ENCODE measurements around the gene CRYGS. TPM values are rescaled to one million over a fixed set of nuclear protein-coding genes. Genes with fewer than 3 reads are reported as not detected.
A peak's percentile ranks its signal among the peaks of the same experiment; 100 is the strongest.
"Not testable (repeated sequence)": the region's sequence is repeated elsewhere in the genome, so short reads cannot be mapped to it uniquely, and the experiment has no call there.

The CRYGS gene
- total RNA-seq, 2 donors from 2014 or later = 4.5 to 5.7 TPM

DNA sequence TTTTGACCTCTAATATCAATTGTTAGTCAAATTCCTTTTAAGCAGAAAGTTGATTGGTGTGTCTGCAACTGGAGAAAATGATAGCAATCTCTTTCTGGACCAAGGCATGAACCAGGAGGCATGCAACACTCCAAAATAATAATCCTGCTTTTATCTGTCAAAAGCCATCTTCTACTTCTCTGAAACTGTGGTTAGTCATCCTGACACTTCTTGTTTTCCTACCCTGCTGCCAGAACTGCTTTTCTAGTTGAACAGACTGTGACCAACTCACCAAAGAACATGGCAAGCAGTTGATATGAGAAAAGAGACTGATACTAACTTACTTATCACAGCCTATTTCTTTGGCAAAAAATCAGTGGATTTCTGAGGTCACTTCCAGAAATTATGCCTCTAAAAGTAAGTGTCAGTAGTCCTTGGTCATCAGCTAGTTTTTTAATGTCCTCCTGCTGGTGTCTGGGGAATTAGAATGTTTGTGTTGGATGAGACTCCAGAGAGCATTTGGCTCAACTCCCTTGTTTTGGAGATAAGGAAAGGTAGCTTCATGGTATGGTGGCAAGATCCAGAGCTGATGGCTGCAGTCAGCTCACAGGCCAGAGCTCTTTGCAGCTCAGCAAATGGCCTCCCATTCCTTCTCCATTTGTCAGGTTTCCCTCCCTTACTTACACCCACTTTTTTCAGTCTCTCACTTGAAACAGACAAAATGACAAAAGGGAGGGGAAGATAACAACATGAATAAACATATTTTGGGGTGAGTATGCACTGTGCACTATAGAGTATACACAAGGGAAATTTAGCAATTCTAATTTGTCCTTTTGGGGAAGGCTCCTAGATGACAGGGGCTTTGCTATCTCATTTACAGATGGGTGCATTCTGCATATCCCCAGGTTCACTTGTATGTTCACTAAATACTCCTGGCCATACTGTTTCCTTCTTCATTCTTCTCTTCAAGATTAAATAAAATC lies 7.0 kb downstream of the CRYGS start:
- Mint-ChIP-seq H3K4me1 (ENCODE audit: low read depth in 2 of 2) (peaks cover 22 to 25% of the 10 kb centered on the region in 2 donors), H3K4me3 (no peak overlapping the region), H3K9me3 (no peaks in the 10 kb centered on the region), H3K36me3 (no peaks in the 10 kb centered on the region), H3K27ac (peak overlapping the region in 1 of 2 donors; percentile 63), H3K27me3 (no peaks in the 10 kb centered on the region)
- ATAC-seq = no peak
- no peak for DNase-seq (ENCODE audit: low spot score)

DNA sequence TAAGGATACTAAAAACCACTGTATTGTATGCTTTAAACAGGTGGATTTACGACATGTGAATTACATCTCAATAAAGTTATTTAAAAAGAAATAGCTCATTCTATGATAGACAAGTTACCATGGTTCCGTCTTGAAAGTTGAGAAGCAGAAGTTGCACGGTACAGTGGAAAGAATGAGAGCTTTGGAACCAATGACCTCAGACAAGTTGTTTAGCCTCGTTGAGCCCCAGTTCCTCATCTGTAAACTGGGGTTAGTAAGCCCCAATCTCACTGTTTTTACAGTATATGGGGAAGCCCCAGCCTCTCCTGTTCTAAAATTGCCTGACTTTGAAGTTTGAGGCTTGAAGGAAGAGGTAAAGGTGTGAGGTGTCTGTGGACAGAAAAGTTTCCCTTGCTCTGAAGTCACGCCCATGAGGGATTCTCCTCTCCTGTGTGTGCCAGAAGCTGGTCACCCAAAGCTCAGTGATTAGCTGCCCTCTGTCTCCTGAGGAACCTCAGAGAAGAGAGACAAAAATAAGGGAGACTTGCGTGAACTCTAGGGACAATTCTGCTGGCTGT lies 10.0 kb downstream of the CRYGS start:
- Mint-ChIP-seq H3K9me3 (no peaks in the 10 kb centered on the region), H3K4me3 (peak overlapping the region; percentile 61), H3K27ac (peak overlapping the region; percentile 56 to 75), H3K27me3 (no peaks in the 10 kb centered on the region), H3K4me1 (ENCODE audit: low read depth in 2 of 2) (peaks cover 14 to 18% of the 10 kb centered on the region in 2 donors), H3K36me3 (no peaks in the 10 kb centered on the region)
- DNase-seq (ENCODE audit: low spot score) = no peak
- peak; percentile 76 to 79 for ATAC-seq

DNA sequence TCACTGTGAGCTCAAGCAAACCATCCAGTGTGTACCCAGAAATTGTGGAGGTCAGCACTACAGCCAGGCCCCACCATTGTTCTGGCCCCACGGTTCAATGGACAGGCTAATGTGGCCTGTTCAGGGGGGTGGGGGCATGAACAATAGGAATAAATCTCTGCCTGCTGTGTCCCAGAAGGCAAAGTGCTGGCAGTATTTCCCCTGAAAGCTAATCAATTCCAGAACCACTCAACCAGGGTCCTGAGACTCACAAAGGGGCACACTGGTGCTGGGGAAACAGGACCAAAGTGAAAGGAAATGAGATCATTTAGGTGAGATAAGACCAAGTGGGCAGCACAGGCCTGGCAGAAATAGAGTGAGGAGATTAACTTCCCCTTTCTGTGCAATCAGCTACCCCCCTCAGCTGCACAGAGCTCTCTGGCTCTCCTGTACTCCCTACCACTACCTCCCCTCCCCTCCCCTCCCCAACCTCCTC lies 11.5 kb downstream of the CRYGS start:
- ATAC-seq (peak in 1 of 2 donors; percentile 19), DNase-seq (ENCODE audit: low spot score) (no peak)
- H3K27me3 Mint-ChIP-seq = no peaks in the 10 kb centered on the region
- H3K36me3 Mint-ChIP-seq = no peaks in the 10 kb centered on the region
- H3K27ac Mint-ChIP-seq = no peak overlapping the region
- H3K9me3 Mint-ChIP-seq = no peaks in the 10 kb centered on the region
- no peak overlapping the region for H3K4me3 Mint-ChIP-seq
- H3K4me1 Mint-ChIP-seq (ENCODE audit: low read depth in 2 of 2) = peaks cover 18 to 24% of the 10 kb centered on the region in 2 donors

DNA sequence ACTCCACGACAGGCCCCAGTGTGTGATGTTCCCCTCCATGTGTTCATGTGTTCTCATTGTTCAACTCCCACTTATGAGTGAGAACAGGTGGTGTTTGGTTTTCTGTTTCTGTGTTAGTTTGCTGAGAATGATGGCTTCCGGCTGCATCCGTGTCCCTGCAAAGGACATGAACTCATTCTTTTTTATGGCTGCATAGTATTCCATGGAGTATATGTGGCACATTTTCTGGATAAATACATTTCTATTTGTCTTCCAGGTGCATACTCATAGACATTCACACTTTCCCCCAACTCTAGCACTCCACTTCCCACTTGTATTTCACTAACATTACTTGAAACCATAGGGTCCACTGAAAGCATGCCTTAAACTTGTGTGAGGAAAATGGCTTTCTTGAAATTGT lies 12.5 kb downstream of the CRYGS start:
- not testable (repeated sequence) for ATAC-seq; H3K27me3 Mint-ChIP-seq; H3K9me3 Mint-ChIP-seq; DNase-seq (ENCODE audit: low spot score); H3K4me3 Mint-ChIP-seq; H3K27ac Mint-ChIP-seq; H3K36me3 Mint-ChIP-seq
- H3K4me1 Mint-ChIP-seq (ENCODE audit: low read depth in 2 of 2) = peaks cover 18 to 24% of the 10 kb centered on the region in 2 donors

DNA sequence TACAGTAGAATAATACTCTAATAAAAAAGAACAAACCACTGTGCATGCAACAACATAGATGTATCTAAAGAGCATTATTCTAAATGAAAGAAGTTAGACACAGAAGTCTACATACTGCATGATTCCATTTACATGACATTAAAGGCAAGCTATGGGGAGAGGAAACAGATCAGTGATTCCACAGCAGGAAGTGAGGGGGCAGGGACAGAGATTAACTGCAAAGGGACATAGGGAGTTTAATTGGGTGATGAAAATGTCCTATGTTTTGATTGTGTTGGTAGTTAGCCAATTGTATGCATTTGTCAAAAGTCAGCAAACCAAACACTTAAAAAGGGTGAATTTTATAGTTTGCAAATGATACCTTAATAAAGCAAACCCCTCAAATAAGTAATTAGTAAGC lies 13.8 kb downstream of the CRYGS start:
- ATAC-seq (no peak), DNase-seq (ENCODE audit: low spot score) (no peak)
- H3K9me3 Mint-ChIP-seq = no peaks in the 10 kb centered on the region
- no peak overlapping the region for H3K27ac Mint-ChIP-seq
- H3K27me3 Mint-ChIP-seq = no peaks in the 10 kb centered on the region
- H3K4me1 Mint-ChIP-seq (ENCODE audit: low read depth in 2 of 2) = peaks cover 18 to 24% of the 10 kb centered on the region in 2 donors
- H3K36me3 Mint-ChIP-seq = no peaks in the 10 kb centered on the region
- no peak overlapping the region for H3K4me3 Mint-ChIP-seq

DNA sequence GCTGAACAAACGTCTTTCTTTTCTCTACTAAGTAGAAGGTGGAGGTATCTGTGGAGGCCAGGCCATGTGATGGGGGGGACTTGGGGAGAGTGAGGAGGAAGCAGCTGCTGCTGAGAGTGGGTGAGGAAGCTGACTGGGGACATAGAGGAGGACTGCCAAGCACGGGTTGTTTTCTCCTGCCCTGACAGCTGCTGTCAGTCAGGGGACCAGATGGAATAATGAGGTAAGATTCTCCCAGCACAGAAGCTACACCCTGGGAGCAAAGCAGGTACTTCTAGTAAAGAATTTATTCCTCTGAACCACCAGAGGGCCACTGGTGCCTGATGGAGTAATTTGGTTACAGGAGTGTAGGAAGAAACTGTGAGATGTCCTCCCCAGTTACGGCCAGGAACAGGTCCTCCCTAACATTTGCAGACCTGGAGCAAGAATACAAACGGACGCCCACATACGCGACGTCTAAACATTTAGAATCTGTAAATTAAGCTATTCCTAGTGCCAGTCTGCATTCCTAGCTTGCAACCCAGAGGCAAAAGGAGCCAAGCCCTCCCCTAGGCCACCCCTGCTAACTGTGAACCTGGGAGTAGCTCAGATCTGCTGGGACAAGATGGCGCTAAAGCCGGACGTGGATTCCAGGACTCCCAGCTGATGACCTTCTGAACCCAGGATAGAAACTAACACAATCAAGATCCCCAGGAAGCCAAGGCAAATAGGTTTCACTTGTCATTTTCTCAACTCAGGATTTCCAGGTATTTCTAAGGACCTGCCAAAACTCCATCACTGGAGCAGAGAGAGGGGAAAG lies 14.8 kb downstream of the CRYGS start:
- Mint-ChIP-seq H3K27ac (no peak overlapping the region), H3K4me3 (no peak overlapping the region)

DNA sequence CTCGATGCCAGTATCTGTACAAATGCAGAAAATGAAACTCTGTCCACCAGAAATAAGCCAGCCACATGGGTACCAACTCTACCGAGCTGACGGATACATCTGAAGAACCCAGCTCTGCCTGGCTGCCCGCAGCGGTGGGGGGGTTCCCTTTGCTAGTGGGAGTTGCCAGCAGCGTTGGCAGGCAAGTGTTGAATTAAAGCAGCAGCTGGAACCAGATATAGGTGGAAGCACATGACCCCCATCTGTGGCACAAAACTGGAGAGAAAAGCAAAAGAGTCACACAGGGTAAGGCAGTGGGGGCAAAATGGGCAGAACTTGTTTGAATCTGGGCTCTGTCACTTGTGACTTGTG lies 17.9 kb downstream of the CRYGS start:
- Mint-ChIP-seq H3K4me1 (ENCODE audit: low read depth in 2 of 2) (peaks cover 5 to 14% of the 10 kb centered on the region in 2 donors), H3K27ac (no peak overlapping the region), H3K9me3 (no peaks in the 10 kb centered on the region), H3K4me3 (no peak overlapping the region), H3K27me3 (no peaks in the 10 kb centered on the region), H3K36me3 (no peaks in the 10 kb centered on the region)
- ATAC-seq = no peak
- DNase-seq (ENCODE audit: low spot score) = no peak

More for the DNA sequence above, 14.8 kb downstream of the CRYGS start:
- DNase-seq (ENCODE audit: low spot score) (no peak), ATAC-seq (no peak)
- H3K27me3 Mint-ChIP-seq = no peaks in the 10 kb centered on the region
- no peaks in the 10 kb centered on the region for H3K9me3 Mint-ChIP-seq
- no peaks in the 10 kb centered on the region for H3K36me3 Mint-ChIP-seq
- H3K4me1 Mint-ChIP-seq (ENCODE audit: low read depth in 2 of 2) = peaks cover 10 to 15% of the 10 kb centered on the region in 2 donors

DNA sequence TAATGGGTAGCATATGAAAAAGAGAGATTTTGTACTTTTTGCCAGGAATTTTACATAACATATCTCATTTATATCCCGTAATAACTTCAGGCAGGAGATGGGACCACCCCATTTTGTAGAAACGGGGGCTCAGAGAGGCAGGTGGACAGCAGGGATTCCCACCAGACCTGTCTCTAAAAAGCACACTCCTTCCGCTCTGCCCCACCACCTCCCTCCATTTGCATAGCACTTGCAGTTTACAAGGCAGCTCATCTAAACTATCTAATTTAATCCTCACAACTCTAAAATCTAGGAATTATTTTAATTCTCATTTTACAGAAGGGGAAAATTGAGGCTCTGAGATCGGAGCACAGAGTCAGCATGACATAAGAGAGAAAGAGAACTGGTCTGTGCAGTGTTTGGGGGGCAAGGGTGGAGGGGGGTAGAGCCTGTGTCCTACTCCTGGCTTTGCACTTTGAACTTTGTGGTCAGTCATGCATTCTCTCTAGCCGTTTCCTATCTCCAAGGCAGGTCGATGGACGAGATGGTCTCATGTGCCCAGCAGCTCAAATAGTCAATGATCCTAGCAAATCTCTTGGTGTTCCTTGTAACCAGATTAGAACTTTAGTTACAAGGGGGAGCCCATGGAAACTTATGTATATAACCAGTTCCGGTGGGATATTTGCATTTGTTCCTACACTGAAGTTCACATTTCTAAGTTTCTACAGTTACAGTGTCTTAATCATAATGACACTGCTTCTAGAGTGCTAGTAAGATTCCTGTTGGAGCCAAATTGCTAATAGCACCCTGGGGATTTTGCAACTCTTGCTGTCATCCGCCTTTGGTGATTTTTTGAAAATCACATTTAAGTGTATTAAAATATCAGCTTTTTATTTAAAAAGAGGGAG lies 18.6 kb downstream of the CRYGS start:
- no peaks in the 10 kb centered on the region for H3K27me3 Mint-ChIP-seq

DNA sequence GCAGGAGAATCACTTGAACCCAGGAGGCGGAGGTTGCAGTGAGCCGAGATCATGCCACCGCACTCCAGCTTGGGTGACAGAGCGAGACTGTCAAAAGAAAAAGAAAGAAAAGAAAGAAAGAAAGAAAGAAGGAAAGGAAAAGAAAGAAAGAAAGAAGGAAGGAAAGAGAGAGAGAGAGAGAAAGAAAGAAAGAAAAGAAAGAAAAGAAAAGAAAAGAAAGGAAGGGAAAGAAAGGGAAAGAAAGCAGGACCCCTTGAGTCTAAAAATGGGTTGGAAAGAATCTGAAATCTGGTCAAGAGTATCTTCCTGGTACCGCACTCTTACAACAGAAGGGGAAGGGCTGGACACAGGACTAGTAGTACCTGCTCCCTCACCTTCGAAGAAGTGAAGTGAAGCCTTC lies 19.6 kb downstream of the CRYGS start:
- ATAC-seq (no peak), DNase-seq (ENCODE audit: low spot score) (no peak)
- no peaks in the 10 kb centered on the region for H3K9me3 Mint-ChIP-seq
- H3K4me3 Mint-ChIP-seq = no peak overlapping the region
- no peak overlapping the region for H3K27ac Mint-ChIP-seq
- peaks cover 12 to 20% of the 10 kb centered on the region in 2 donors for H3K4me1 Mint-ChIP-seq (ENCODE audit: low read depth in 2 of 2)
- no peaks in the 10 kb centered on the region for H3K36me3 Mint-ChIP-seq
- no peaks in the 10 kb centered on the region for H3K27me3 Mint-ChIP-seq

More for the DNA sequence above, 18.6 kb downstream of the CRYGS start:
- no peak overlapping the region for H3K27ac Mint-ChIP-seq
- ATAC-seq = no peak
- no peaks in the 10 kb centered on the region for H3K36me3 Mint-ChIP-seq
- H3K9me3 Mint-ChIP-seq = no peaks in the 10 kb centered on the region
- no peak for DNase-seq (ENCODE audit: low spot score)
- H3K4me1 Mint-ChIP-seq (ENCODE audit: low read depth in 2 of 2) = peaks cover 11 to 20% of the 10 kb centered on the region in 2 donors
- H3K4me3 Mint-ChIP-seq = no peak overlapping the region

DNA sequence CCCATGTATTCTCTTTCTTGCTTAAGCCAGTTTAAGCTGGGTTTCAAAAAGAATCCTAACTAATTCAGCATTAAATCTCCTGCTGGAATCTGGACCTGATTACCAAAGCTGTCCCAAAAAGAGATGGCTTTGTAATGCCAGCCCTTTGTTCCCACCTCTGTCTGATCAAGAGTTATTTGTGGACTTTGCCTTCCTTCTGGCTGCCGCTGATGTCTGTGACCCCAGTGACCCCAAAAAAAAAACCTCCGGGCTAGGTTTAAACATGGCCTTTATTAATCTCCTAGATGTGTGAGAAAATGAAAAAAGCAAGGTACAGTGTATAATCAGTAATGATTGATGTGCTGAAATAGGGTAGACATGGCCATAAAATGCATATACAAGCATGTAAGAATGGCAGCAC lies 20.7 kb downstream of the CRYGS start:
- Mint-ChIP-seq H3K27me3 (no peaks in the 10 kb centered on the region), H3K27ac (no peak overlapping the region), H3K4me1 (ENCODE audit: low read depth in 2 of 2) (peaks cover 16 to 24% of the 10 kb centered on the region in 2 donors), H3K4me3 (no peak overlapping the region), H3K9me3 (no peaks in the 10 kb centered on the region), H3K36me3 (no peaks in the 10 kb centered on the region)
- no peak for ATAC-seq
- no peak for DNase-seq (ENCODE audit: low spot score)

DNA sequence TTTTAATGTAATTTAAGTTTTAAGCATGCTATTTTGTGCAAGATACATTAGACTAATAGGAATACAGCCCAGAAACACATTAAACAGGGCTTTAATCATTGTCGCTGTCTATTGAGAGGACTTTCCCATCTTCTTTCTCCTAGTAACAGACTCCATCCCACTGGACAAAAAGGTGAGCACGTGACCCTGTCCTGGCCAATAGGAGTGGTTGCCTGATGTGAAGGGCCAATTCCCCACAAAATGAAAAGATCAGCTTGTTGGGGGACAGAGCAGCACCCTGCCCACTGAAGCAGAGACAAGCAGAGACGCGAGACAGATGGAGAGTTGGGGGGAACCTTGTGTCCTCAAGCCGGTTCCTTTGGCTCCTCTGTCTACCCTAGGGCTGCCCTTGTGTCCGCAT lies 21.2 kb downstream of the CRYGS start:
- H3K4me1 Mint-ChIP-seq (ENCODE audit: low read depth in 2 of 2) = peaks cover 17 to 28% of the 10 kb centered on the region in 2 donors
- no peaks in the 10 kb centered on the region for H3K36me3 Mint-ChIP-seq
- H3K27ac Mint-ChIP-seq = no peak overlapping the region
- no peaks in the 10 kb centered on the region for H3K27me3 Mint-ChIP-seq
- DNase-seq (ENCODE audit: low spot score) = no peak
- no peak overlapping the region for H3K4me3 Mint-ChIP-seq
- no peak for ATAC-seq
- H3K9me3 Mint-ChIP-seq = no peaks in the 10 kb centered on the region

DNA sequence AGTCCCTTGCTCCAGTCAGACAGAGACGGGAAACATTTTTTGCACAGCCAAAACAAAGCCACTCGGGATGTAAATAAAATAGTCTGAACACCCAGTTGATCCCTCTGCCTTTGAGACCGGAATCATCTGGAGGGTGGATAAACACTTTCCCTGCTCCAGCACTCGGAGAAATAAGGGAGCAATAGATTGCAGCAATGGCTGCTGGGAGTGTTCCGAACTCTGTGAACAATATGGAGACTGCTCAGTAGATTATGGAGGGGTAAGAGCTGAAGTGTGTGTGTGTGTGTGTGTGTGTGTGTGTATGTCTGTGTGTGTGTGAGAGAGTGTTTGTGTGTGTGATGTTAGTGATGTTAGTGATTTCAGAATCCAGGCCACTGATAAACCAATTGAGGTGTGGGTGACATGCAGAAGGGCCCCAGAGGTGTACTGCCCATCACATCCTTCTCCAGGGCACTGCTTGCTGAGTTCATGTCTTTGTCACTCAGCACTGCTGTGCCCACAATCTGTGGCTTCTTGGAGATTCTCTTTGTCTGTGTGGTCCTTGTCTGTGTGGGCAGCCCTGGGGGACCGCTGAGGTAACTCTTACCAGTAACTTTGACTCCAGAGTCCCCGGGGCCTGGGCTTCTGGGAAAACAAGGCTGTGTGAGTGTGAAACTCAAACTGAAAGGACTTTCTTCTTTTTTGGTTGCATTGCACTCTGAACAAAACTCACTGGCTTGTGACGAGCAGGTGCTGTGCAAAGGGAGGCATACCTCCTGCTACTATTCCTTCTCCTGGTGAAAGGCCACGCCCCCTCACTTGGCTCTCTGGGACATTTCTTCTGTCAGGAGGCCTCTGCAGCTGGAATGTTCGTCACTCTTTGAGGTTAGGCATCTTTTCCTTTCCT lies 23.0 kb downstream of the CRYGS start:
- H3K4me1 Mint-ChIP-seq (ENCODE audit: low read depth in 2 of 2) = peaks cover 23 to 32% of the 10 kb centered on the region in 2 donors
- H3K9me3 Mint-ChIP-seq = no peaks in the 10 kb centered on the region
- H3K27ac Mint-ChIP-seq = peak overlapping the region; percentile 36 to 52
- DNase-seq (ENCODE audit: low spot score) = no peak
- no peaks in the 10 kb centered on the region for H3K36me3 Mint-ChIP-seq
- ATAC-seq = peak; percentile 72 to 86
- H3K4me3 Mint-ChIP-seq = peak overlapping the region; percentile 30
- no peaks in the 10 kb centered on the region for H3K27me3 Mint-ChIP-seq
